HG03103 (cell line): Measurements from ENCODE around the gene RIN1.
"Not testable (repeated sequence)": the region's sequence is repeated elsewhere in the genome, so short reads cannot be mapped to it uniquely, and the experiment has no call there.

Source experiments
- ATAC-seq: cut with Tn5 transposase; IDR thresholded peaks from one replicate; pipeline ENCODE4 v1.9.1; 2021; ENCODE audit warnings: low read depth; ENCODE audit not compliant: unreplicated experiment

Gene RIN1, protein sequence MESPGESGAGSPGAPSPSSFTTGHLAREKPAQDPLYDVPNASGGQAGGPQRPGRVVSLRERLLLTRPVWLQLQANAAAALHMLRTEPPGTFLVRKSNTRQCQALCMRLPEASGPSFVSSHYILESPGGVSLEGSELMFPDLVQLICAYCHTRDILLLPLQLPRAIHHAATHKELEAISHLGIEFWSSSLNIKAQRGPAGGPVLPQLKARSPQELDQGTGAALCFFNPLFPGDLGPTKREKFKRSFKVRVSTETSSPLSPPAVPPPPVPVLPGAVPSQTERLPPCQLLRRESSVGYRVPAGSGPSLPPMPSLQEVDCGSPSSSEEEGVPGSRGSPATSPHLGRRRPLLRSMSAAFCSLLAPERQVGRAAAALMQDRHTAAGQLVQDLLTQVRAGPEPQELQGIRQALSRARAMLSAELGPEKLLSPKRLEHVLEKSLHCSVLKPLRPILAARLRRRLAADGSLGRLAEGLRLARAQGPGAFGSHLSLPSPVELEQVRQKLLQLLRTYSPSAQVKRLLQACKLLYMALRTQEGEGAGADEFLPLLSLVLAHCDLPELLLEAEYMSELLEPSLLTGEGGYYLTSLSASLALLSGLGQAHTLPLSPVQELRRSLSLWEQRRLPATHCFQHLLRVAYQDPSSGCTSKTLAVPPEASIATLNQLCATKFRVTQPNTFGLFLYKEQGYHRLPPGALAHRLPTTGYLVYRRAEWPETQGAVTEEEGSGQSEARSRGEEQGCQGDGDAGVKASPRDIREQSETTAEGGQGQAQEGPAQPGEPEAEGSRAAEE

GRCh38 chr11:66336234-66337102, at the start of gene RIN1:
Gene RIN1, minus strand, starts transcription at chr11:66336434. Its CDS starts 32 bp downstream, at chr11:66336402.
- ATAC-seq = no peak

- ATAC-seq = not testable (repeated sequence)
Observed at GRCh38 chr11:66384316-66384715, 48.1 kb upstream of the RIN1 start.

DNA sequence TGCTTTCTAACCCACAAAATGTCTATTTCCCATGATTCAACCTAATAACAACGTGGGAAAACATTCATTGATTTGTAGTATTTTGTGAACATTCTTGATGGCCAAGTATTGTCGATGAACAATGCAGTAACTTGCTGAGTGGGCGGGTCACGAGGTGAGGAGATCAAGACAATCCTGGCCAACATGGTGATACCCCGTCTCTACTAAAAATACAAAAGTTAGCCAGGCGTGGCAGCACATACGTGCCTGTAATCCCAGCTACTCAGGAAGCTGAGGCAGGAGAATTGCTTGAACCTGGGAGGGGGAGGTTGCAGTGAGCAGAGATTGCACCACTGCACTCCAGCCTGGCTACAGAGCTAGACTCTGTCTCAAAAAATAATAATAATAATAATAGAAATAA, 44.0 kb upstream of the RIN1 start:
- ATAC-seq = not testable (repeated sequence)

GRCh38 chr11:66373690-66374287, 37.6 kb upstream of the RIN1 start:
- not testable (repeated sequence) for ATAC-seq

- no peak for ATAC-seq
Observed at GRCh38 chr11:66373265-66373664, 37.0 kb upstream of the RIN1 start.

GRCh38 chr11:66371627-66372415, 35.6 kb upstream of the RIN1 start, which contains the start of gene SLC29A2:
Gene SLC29A2, minus strand, starts transcription at chr11:66371760. Its CDS starts 169 bp downstream, at chr11:66371591.
- peak; percentile 49 for ATAC-seq

DNA sequence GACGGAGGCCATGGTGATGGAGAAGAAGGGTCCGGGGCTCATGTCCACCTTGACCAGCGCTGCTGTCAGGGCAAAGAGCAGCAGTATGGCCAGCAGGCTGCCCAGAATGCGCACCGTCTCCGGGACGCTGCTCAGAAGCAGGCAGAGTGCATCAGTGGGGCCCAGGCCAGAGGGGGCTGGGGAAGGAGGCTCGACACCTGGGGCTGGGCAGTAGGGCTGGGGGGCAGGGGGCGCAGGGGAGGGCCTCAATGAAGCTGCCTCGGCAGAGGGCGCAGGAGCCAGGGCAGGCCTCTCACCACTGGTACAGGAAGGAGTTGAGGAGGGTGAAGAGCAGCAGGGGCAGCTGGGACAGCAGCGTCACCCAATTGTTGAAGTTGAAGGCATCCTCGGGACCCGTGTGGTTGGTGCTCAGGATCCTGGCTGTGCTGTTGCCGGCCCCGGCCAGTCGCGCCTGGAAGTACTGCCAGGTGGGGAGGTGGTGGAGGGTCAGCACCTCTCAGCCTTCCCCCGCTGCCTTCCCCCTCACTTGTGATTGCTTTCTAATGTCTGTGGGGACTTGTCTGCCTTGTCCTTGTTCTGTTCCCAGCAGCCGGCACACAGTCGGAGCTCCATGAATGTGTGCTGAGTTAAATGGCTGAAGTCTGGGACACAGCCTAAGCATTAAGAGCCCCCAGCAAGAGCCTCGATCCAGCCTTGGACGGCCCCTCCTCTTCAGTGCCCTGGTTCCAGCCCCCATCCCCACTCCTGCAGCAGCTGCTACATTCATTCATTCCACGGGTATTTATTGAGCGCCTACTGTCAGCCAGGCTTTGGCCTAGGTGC, 33.0 kb upstream of the RIN1 start:
- ATAC-seq = no peak

DNA sequence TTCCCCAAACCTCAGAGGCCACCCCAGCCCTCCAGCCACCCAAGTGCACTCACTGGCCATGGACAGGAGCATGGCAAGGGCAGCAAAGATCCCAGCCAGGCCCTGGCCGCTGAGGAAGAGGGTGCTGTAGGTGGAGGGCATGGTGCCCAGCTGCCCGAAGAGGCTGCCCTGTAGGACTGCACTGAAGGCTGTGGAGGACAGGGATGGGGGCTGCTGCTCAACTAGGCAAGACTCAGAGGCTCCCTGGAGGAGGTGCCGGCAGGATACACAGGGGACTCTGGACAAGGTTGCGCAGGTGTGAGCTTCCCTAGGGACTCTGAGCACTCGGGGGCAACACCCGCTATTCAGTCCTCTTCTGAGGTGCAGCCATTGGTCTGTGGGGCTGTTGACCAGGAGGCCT, 32.2 kb upstream of the RIN1 start:
- ATAC-seq = no peak

- ATAC-seq = no peak
Observed at GRCh38 chr11:66367561-66368312, 31.5 kb upstream of the RIN1 start.

- ATAC-seq = no peak
Observed at GRCh38 chr11:66366844-66367477, 30.7 kb upstream of the RIN1 start.

DNA sequence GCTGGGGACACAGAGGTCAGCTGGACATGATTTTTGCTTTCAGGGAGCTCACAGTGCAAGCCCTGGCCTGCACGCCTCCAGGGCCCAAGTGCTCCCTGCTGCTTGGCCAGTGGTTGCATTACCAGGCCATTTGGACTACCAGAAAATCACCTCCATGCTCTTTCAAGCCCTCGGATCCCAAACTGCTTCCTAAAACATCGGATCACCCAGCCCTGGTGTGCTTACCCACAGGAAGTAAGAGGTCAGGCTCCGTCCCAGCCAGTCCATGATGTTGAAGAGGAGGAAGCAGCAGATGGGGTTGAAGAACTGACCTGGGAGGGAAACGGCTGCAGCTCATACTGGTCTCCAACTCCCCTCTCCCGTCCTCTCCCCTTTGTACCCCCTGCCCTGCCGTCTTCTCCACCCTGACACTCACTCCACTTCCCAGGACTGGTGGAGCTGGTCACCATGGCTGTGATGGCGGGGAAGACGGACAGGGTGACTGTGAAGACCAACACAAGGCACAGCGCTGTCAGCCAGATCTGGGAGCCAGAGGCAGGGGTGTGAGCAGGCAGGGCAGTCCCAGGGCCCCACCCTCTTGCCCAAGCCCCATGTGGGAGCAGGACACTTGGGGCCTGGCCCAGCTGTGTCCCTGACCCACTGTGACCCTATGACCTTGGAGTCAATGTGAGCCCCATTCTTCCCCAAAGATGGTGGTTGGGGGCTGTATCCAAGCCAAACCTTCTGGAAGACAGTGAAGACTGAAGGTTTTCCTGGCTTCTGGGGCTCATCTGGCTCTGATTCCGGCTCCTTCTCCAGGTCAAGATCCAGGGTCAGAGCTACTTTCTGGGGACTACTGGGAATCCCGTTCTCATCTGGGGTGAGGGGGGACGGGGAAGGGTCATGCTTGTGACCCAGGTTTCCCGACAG, 29.7 kb upstream of the RIN1 start:
- no peak for ATAC-seq

DNA sequence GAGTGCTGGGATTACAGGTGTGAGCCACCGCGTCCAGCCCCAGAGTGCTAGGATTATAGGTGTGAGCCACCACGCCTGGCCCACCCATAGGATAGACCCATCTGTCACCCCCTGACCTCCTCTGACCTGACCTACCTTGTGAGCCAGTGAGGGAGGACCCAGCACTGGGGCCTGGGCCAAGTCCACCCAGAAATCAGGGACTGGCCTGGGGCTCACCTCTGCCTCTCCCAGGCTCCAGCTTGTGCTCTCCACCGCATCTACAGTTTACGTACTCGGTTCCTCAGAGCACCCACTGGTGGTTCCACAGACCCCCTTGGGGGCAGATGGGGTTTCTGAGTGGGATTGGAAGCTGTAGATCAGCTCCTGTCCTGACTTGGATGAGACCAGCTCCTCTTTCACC, 28.9 kb upstream of the RIN1 start:
- no peak for ATAC-seq

DNA sequence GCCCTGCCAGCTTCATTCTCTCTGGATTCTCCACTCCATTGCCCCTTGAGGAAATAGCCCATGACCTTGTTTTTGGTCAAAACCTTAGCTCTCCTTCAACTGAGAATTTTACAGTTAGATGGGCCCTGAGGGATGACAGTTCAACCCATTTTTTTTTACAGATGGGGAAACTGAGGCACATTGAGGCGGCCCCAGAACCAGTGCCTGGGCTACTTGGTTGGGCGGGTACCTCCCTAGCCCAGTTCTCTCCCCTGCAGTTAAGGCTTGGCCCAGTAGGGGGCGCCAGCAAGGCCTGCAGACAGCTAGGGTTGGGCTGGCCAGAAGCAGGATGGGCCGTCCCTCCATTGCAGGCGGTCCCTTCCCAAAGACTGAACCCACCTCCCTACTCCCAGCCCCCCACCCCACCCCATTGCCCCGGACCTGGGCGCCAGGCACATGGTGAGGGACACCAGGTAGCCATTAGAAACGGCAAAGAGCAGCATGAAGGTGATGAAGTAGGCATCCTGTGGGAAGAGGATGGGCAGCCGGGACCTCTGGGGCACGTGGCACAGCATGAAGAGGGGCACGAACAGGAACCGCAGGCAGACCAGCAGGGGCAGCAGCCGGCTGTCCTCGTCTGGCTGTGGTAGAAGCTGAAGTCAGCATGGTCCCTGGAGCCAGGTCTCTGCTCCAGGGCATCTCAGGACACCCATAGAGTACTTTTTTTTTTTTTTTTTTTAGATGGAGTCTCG, 27.7 kb upstream of the RIN1 start:
- no peak for ATAC-seq

- ATAC-seq = no peak
Observed at GRCh38 chr11:66363187-66363601, 27.0 kb upstream of the RIN1 start.

DNA sequence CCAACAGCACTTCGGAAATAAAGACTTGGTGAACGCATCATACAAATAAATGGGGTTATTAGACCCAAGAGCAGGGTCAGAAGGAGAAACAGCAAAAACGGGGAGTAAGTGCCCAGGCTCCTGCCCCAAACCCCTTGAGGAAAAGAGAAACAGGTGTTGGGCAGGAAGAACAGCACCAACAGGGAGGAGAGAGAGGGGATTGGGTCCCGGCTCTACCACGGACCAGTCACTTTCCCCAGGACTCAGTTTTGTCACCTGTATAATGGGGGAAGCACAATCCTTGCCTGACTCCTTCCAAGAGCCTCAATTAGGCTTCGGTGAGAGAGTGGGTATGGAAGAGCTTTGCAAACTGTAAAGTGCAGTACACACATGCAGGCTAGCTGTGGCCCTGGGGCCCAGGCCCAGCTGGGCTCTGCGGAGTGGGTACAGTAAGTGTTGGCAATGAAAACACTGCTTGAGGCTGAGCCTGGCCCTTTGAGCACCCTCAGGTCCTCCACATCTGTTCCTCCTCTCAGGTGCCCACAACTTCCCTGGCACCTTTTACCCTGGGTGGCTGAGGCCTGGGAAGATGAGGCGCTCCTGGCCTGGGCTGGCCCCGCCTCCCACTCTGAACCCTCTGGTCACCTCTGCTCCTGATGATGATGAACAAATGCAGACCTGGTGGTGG, 26.4 kb upstream of the RIN1 start:
- ATAC-seq = no peak
